ENCODE data around the gene ARHGEF2. TPM values are rescaled to one million over a fixed set of nuclear protein-coding genes. Genes with fewer than 3 reads are reported as not detected.

The ARHGEF2 gene
- 90.3 and 107 TPM in 2 replicates for total RNA-seq

DNA sequence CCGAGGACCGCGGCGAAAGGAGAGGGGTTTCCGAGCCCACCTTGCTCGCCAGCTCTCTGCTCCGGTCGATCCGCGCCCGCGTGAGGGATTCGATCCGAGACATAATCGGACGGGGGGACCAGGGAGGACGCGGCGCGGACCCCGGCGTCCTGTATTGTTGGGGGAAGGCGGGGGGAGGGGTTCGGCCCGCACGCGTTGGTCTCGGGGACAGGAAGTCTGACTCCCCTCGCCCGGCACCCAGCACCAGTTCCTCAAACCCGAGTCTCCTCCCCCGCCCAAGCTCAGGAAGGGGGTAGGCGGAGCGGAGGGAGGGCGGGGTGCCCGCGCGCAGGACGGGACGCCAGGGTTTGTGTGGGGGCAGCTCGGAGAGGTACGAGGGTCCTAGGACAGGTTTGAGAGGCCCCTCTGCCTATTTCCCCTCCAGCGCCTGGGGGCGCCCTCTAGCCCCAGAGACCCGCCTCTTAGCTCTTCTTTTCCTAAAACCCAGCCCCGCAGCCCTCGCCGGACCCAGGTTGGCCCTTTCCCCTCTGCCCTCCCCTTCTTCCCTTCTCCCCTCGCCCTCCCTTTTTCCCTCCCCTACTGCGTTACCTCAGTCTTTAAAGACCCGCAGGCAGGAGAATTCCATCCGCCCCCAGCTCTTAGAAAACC is at the start of gene ARHGEF2:
Gene ARHGEF2 (minus strand): TSS at position 223 of the 648 bp plus-strand sequence. CDS start 120 bp downstream, at position 103.

GRCh38 chr1:156020293-156021092 is 42.1 kb upstream of the ARHGEF2 start, which contains the start of gene SSR2:
SSR2 (minus strand) TSS chr1:156020951; CDS start chr1:156020167, 784 bp downstream.

DNA sequence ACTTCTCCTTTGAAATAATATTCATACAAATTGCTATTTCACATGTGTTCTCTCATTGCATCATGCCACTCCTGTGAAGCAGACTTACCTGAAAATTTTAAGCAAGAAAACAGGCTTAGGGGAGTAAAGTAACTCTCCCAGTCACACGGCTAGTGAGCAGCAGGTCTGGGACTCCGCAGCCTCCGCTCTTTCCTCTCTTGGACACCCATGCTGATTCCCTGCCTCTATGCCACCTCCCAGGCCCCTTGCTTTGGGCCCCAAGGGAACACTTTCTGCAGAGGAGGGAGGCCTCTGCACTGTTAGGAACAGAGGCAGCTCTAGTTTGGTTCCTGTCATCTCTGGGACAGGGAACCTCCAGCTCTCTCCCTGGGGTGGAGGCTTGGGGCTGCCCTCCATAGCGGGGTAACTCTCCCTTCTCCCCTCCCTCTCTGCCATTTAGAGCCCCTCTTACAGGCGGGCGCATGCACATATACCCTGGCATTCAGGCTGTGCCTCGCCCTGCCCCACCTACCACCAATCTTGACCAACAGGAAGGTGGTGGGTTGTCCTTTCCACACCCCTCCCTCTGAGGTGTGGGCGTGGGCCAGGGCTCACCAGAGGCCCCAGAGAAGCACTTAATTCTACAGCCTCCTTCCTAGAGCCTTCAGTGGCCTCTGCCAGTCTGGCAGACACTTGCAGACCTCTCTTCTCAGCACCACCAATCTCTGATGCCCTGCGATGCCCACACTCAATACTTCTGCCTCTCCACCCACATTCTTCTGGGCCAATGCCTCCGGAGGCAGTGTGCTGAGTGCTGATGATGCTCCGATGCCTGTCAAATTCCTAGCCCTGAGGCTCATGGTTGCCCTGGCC is 37.1 kb downstream of the ARHGEF2 start, which contains the start of gene RXFP4:
Gene RXFP4 (plus strand): TSS at position 646 of the 852 bp plus-strand sequence. CDS start 72 bp downstream, at position 718.

DNA sequence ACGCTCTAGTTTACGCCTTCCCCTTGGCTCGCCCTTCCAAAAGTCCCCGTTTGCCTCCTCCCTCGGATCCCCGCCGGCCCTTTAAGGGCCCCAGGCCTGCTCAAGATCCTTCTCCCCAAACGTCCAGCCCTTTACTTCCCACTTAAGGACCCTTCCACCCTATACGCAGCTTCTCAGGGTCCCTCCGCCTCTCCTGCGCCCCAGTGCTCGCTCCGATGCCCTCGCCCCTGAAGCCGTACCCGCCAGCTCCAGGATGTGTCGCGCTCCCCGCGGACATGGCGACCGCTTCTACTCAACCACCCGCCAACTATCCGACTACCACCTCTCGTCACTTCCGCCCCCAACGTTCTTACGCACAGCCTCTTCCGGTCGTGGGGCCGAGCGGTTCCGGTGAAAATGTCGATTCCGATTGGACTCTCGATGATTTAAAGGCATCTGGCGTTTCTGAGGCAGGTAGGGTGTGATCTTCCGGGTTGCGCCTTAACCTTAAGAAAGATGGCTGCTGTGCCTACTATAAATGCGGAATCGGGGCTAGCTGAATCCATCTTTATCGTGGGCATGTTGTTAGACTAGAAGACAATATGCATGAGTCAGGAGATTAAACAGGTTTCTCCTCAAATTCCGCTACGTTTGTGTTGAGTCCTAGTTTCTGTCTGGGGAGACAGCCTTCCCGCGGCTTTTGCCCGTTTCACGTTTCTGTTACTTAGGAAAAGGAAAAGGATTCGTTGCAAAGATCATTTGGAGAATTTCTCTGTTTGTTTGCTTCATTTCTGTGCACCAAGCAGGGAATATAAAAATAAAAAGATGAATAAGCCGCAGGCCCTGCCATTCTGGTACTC is 44.0 kb downstream of the ARHGEF2 start, which contains the start of gene KHDC4:
Gene KHDC4 (minus strand): TSS at position 317 of the 839 bp plus-strand sequence. CDS start 40 bp downstream, at position 277.

DNA sequence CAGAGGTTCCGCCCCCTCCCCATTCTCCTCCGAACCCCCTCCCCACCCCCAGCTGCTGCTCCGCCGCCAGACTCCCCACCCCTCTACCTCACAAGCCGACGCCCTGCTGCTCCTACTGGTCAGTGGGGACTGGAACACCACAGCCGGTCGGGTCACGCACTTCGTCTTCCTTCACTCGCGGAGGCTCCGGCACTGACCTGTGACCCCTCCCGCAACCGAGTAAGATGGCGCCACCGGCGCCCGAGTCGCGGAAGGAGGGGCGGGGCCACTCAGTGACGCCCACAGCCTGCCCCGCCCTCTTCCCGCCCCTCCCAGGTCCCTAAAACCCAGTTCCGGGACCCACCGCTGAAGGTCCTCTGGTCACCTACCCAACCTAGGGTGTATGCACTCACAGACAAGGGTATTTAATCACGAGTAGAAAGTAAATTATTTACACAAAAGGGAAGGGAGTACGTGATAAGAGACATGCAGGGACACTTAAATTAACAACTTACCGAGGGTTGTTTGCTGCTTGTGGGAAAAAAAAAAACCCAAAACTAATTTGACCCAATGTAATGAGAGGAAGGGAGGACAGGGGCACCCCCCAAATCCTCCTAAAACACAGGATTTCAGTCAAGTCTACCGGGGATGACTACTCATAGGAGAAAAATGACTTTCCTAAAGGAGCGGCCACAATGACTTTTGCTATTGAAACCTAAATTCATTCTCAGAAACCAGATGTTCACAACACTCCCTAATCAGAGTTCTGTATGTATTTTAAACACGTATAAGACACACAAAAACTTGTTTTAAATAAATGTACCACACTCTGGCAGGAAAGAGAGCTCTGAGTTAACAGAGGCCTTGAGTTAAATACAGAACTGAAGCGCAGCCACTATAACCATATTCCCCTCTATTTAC is 66.9 kb downstream of the ARHGEF2 start, which contains the start of gene RIT1:
Gene RIT1 (minus strand): TSS at position 194 of the 900 bp plus-strand sequence. CDS start 588 bp downstream, outside the sequence.

Other genes starting within 250 kb of the ARHGEF2 start
- 32.7 and 42.5 TPM in 2 replicates for gene GON4L, start 121.3 kb downstream of the ARHGEF2 start, total RNA-seq
- 46.9 and 65.6 TPM in 2 replicates for gene SYT11, start 119.0 kb downstream of the ARHGEF2 start, total RNA-seq
- gene RIT1, start 67.2 kb downstream of the ARHGEF2 start, total RNA-seq: 51.5 and 55.8 TPM in 2 replicates
- 32.1 and 32.8 TPM in 2 replicates for gene KHDC4, start 44.1 kb downstream of the ARHGEF2 start, total RNA-seq
- gene RXFP4, start 36.9 kb downstream of the ARHGEF2 start, total RNA-seq: 0.30 TPM in 1 of 2 replicates, not detected in the other
- 606 and 1,121 TPM in 2 replicates for gene SSR2, start 42.4 kb upstream of the ARHGEF2 start, total RNA-seq
- gene UBQLN4, start 75.3 kb upstream of the ARHGEF2 start, total RNA-seq: 10.7 and 19.0 TPM in 2 replicates
- 32.4 and 57.6 TPM in 2 replicates for gene LAMTOR2, start 76.2 kb upstream of the ARHGEF2 start, total RNA-seq
- not detected in 2 replicates for gene RAB25, start 82.6 kb upstream of the ARHGEF2 start, total RNA-seq
- gene MEX3A, start 103.9 kb upstream of the ARHGEF2 start, total RNA-seq: 3.3 and 7.4 TPM in 2 replicates
- gene LMNA, start 136.2 kb upstream of the ARHGEF2 start, total RNA-seq: 365 and 755 TPM in 2 replicates
- 0.55 and 0.59 TPM in 2 replicates for gene SEMA4A, start 175.0 kb upstream of the ARHGEF2 start, total RNA-seq
- gene SLC25A44, start 215.6 kb upstream of the ARHGEF2 start, total RNA-seq: 8.0 and 12.7 TPM in 2 replicates
- 22.0 and 22.9 TPM in 2 replicates for gene PMF1, start 234.5 kb upstream of the ARHGEF2 start, total RNA-seq